Measurements from ENCODE around the gene NUDT22.

Gene NUDT22

GRCh38 chr11:64232182-64232966 lies 6.3 kb downstream of the NUDT22 start:
- no peaks in the 10 kb centered on the region for H3K9me3 ChIP-seq
- H3K27me3 ChIP-seq: no peaks in the 10 kb centered on the region
- no peak overlapping the region for H3K4me3 ChIP-seq (ENCODE audit: low read depth, low read length)
- no peaks in the 10 kb centered on the region for H3K36me3 ChIP-seq
- no peaks in the 10 kb centered on the region; the same call in 1 of the 2 replicates for H3K4me1 ChIP-seq
- DNase-seq: no peak
- no peak for TF ChIP-seq CTCF (IDR thresholded peaks at IDR 0.05; ENCODE audit: low read depth, low read length)

GRCh38 chr11:64232967-64233315 lies 6.9 kb downstream of the NUDT22 start:
- Histone ChIP-seq H3K9me3 (no peaks in the 10 kb centered on the region), H3K36me3 (no peaks in the 10 kb centered on the region), H3K4me3 (ENCODE audit: low read depth, low read length) (no peak overlapping the region), H3K4me1 (no peaks in the 10 kb centered on the region; the same call in 1 of the 2 replicates), H3K27me3 (no peaks in the 10 kb centered on the region)
- no peak for TF ChIP-seq CTCF (IDR thresholded peaks at IDR 0.05; ENCODE audit: low read depth, low read length)
- no peak for DNase-seq

GRCh38 chr11:64233913-64234586 lies 8.0 kb downstream of the NUDT22 start, which contains the start of gene VEGFB:
VEGFB (plus strand) TSS chr11:64234584; CDS start chr11:64234834, 250 bp downstream.
- H3K4me3 ChIP-seq (ENCODE audit: low read depth, low read length): peak within 1 kb of the TSS; percentile 49
- no peaks in the 10 kb centered on the region for H3K9me3 ChIP-seq
- no peak for TF ChIP-seq CTCF (IDR thresholded peaks at IDR 0.05; ENCODE audit: low read depth, low read length)
- DNase-seq: peak; percentile 64
- H3K27me3 ChIP-seq: no peaks in the 10 kb centered on the region
- no peaks in the 10 kb centered on the region; the same call in 1 of the 2 replicates for H3K4me1 ChIP-seq
- H3K36me3 ChIP-seq: no peaks in the 10 kb centered on the region

GRCh38 chr11:64234647-64235379 lies 8.7 kb downstream of the NUDT22 start:
- no peaks in the 10 kb centered on the region for H3K9me3 ChIP-seq
- peak overlapping the region; percentile 49 for H3K4me3 ChIP-seq (ENCODE audit: low read depth, low read length)
- H3K27me3 ChIP-seq: no peaks in the 10 kb centered on the region
- no peaks in the 10 kb centered on the region; the same call in 1 of the 2 replicates for H3K4me1 ChIP-seq
- no peak for TF ChIP-seq CTCF (IDR thresholded peaks at IDR 0.05; ENCODE audit: low read depth, low read length)
- DNase-seq: peak; percentile 46
- H3K36me3 ChIP-seq: no peaks in the 10 kb centered on the region

- H3K27me3 ChIP-seq: no peaks in the 10 kb centered on the region
- DNase-seq: no peak
- peak overlapping the region; percentile 49 for H3K4me3 ChIP-seq (ENCODE audit: low read depth, low read length)
- TF ChIP-seq CTCF (IDR thresholded peaks at IDR 0.05; ENCODE audit: low read depth, low read length): no peak
- H3K9me3 ChIP-seq: no peaks in the 10 kb centered on the region
- no peaks in the 10 kb centered on the region for H3K36me3 ChIP-seq
- peaks cover 4% of the 10 kb centered on the region for H3K4me1 ChIP-seq
Measured at GRCh38 chr11:64235437-64236161, 9.5 kb downstream of the NUDT22 start.
